Mesenteric fat pad (tissue), 1 donor: ENCODE measurements around the gene BCL11A. TPM values are rescaled to one million over a fixed set of nuclear protein-coding genes. Genes with fewer than 3 reads are reported as not detected.
A peak's percentile ranks its signal among the peaks of the same experiment; 100 is the strongest.

ENCODE experiments used
- DNase-seq: peaks from one replicate; pipeline ENCODE4 v3.0.0-alpha.2; 2020; ENCODE audit warnings: low spot score
- long read RNA-seq: library from polyadenylated mRNA; unstranded; transcript quantifications from one replicate; pipeline ENCODE4 v2.0.0, GENCODE V29; 2020
- total RNA-seq: library from RNA; stranded (reverse); fragmentation: NEBNext Ultra II Directional; extraction: Animal tissue kit (Norgen Biotek cat#: 25700); gene quantifications from one replicate; pipeline ENCODE4 v1.2.1, GENCODE V29; 2021
- donor health status: DM: yes; HTN: yes; CAD: no.

The BCL11A gene
- 0.64 TPM for total RNA-seq
- long read RNA-seq = 0 reads

GRCh38 chr2:60553495-60554073 lies at the start of gene BCL11A:
TSS of gene BCL11A (minus strand) at chr2:60553654. CDS start at chr2:60553270, 384 bp downstream.
- DNase-seq = no peak

- DNase-seq = no peak
Measured at GRCh38 chr2:60602828-60603532, 49.5 kb upstream of the BCL11A start.

GRCh38 chr2:60602388-60602787 lies 48.9 kb upstream of the BCL11A start:
- no peak for DNase-seq

GRCh38 chr2:60598271-60598670 lies 44.8 kb upstream of the BCL11A start:
- DNase-seq = no peak

GRCh38 chr2:60597346-60597745 lies 43.9 kb upstream of the BCL11A start:
- DNase-seq = no peak

- no peak for DNase-seq
Measured at GRCh38 chr2:60596411-60596810, 43.0 kb upstream of the BCL11A start.

- no peak for DNase-seq
Measured at GRCh38 chr2:60595953-60596352, 42.5 kb upstream of the BCL11A start.

- DNase-seq = no peak
Measured at GRCh38 chr2:60589104-60589503, 35.6 kb upstream of the BCL11A start.

- DNase-seq = no peak
Measured at GRCh38 chr2:60586081-60586480, 32.6 kb upstream of the BCL11A start.

- no peak for DNase-seq
Measured at GRCh38 chr2:60585276-60585675, 31.8 kb upstream of the BCL11A start.

GRCh38 chr2:60583604-60584003 lies 30.1 kb upstream of the BCL11A start:
- no peak for DNase-seq

- DNase-seq = peak; percentile 92
Measured at GRCh38 chr2:60581433-60582282, 28.2 kb upstream of the BCL11A start.

- no peak for DNase-seq
Measured at GRCh38 chr2:60577682-60578283, 24.3 kb upstream of the BCL11A start.

GRCh38 chr2:60573251-60573650 lies 19.8 kb upstream of the BCL11A start:
- no peak for DNase-seq

GRCh38 chr2:60570251-60570650 lies 16.8 kb upstream of the BCL11A start:
- DNase-seq = no peak

GRCh38 chr2:60569680-60570111 lies 16.2 kb upstream of the BCL11A start:
- DNase-seq = no peak

- no peak for DNase-seq
Measured at GRCh38 chr2:60567919-60568768, 14.7 kb upstream of the BCL11A start.

GRCh38 chr2:60567096-60567495 lies 13.6 kb upstream of the BCL11A start:
- no peak for DNase-seq

- DNase-seq = no peak
Measured at GRCh38 chr2:60565472-60565871, 12.0 kb upstream of the BCL11A start.

GRCh38 chr2:60560734-60561644 lies 7.5 kb upstream of the BCL11A start:
- no peak for DNase-seq
